CD4-positive, alpha-beta T cell (primary cell): ENCODE results near the gene PKD2. TPM values are rescaled to one million over a fixed set of nuclear protein-coding genes. Genes with fewer than 3 reads are reported as not detected.

ENCODE experiments used
- ATAC-seq: fragments of 200-7000 bp; cut with Tn5 transposase; one replicate; pipeline ENCODE4 v1.10.0; 2022; ENCODE audit warnings: mild to moderate bottlenecking; ENCODE audit not compliant: poor library complexity
- CTCF ChIA-PET: fragments of 350-600 bp; sonication (Branson Sonifier 250); formaldehyde crosslinking; loops from one replicate; lab custom pipeline; 2021; ENCODE audit warnings: antibody characterized with exemption, inconsistent platforms; lab: Charles Lee
- POLR2A ChIA-PET: fragments of 350-600 bp; sonication (Branson Sonifier 250); formaldehyde crosslinking; loops from one replicate; lab custom pipeline; 2021; ENCODE audit warnings: antibody characterized with exemption, inconsistent platforms; lab: Charles Lee
- DNase-seq, 14 experiments: peaks; one replicate each; pipeline ENCODE4 v3.0.0-alpha.2; 2013 to 2020; ENCODE audit warnings: mixed read lengths in 2 of 14
- H3K27ac ChIP-seq, 2 donors: one replicate each; pipeline versions ENCODE4 v1.5.1 to v1.7.0; 2013; ENCODE audit warnings: low read length in 2 of 2, low read depth in 1 of 2, mild to moderate bottlenecking in 1 of 2
- H3K27me3 ChIP-seq, 2 experiments: 1 replicate in 1 of 2; 2 replicates in 1 of 2; pipeline versions ENCODE4 v1.6.1 to v1.7.0; 2013; ENCODE audit warnings: low read length in 2 of 2, control low read depth in 1 of 2, mild to moderate bottlenecking in 1 of 2, moderate library complexity in 1 of 2; ENCODE audit not compliant: insufficient read depth in 2 of 2, control insufficient read depth in 1 of 2
- H3K36me3 ChIP-seq: one replicate; pipeline ENCODE4 v1.6.1; 2013; ENCODE audit warnings: low read length, control low read depth; ENCODE audit not compliant: insufficient read depth
- H3K4me1 ChIP-seq: one replicate; pipeline ENCODE4 v1.6.1; 2013; ENCODE audit warnings: low read length, control low read depth; ENCODE audit not compliant: insufficient read depth
- H3K4me3 ChIP-seq: one replicate; pipeline ENCODE4 v1.5.1; 2013; ENCODE audit warnings: mild to moderate bottlenecking, low read length, moderate library complexity
- H3K9me3 ChIP-seq, 2 experiments: 1 replicate in 1 of 2; 2 replicates in 1 of 2; pipeline versions ENCODE4 v1.6.1 to v1.7.0; 2013; ENCODE audit warnings: low read length in 2 of 2, mild to moderate bottlenecking in 2 of 2, control low read depth in 1 of 2, moderate library complexity in 1 of 2; ENCODE audit not compliant: control insufficient read depth in 1 of 2, insufficient read depth in 1 of 2
- H3K27ac Mint-ChIP-seq: one replicate; pipeline ENCODE4 v1.8.0; 2020; ENCODE audit warnings: mixed read lengths
- H3K27me3 Mint-ChIP-seq: one replicate; pipeline ENCODE4 v1.8.0; 2021; ENCODE audit warnings: mixed read lengths
- H3K36me3 Mint-ChIP-seq: one replicate; pipeline ENCODE4 v1.8.0; 2021; ENCODE audit warnings: low read depth, mixed read lengths
- H3K4me1 Mint-ChIP-seq: one replicate; pipeline ENCODE4 v1.8.0; 2021; ENCODE audit warnings: low read depth, mixed read lengths
- H3K4me3 Mint-ChIP-seq: one replicate; pipeline ENCODE4 v1.8.0; 2020; ENCODE audit warnings: mild to moderate bottlenecking, mixed read lengths
- H3K9me3 Mint-ChIP-seq: one replicate; pipeline ENCODE4 v1.8.0; 2020; ENCODE audit warnings: mixed read lengths
- CTCF ChIP-seq: fragments of 200-600 bp; IDR thresholded peaks from one replicate; pipeline ENCODE4 v1.8.0; 2022; ENCODE audit warnings: antibody characterized with exemption, mild to moderate bottlenecking
- intact Hi-C, 2 experiments: fragments of 100-400 bp; cut with DNase I in 1 of 2; cut with micrococcal nuclease in 1 of 2; formaldehyde crosslinking; loops; one replicate each; pipeline versions ENCODE4 v1.15.1 to v1.9.0; 2023 to 2025; cut with DNase I, micrococcal nuclease
- total RNA-seq, 174 experiments: library from RNA in 2 of 174; stranded (reverse) in 2 of 174; gene quantifications; one replicate each; pipeline ENCODE4 v1.2.3 and lab custom pipeline; 2021 to 2026

PKD2 gene
- total RNA-seq, 2 experiments from 2014 or later: 4.1 to 4.3 TPM

- ChIA-PET POLR2A (interaction anchor here (0.7 kb wide), 1 partner anchor 1255 kb away, joined by 3 read pairs; no protein-coding TSS in a partner anchor), CTCF (no interaction called here)
- Histone ChIP-seq H3K4me3 (no peak overlapping the region), H3K36me3 (no peaks in the 10 kb centered on the region), H3K9me3 (no peaks in the 10 kb centered on the region), H3K4me1 (no peaks in the 10 kb centered on the region), H3K27me3 (no peaks in the 10 kb centered on the region), H3K27ac (no peak overlapping the region)
- Mint-ChIP-seq H3K36me3 (no peaks in the 10 kb centered on the region), H3K27ac (no peak overlapping the region), H3K27me3 (no peaks in the 10 kb centered on the region), H3K9me3 (no peaks in the 10 kb centered on the region), H3K4me1 (no peaks in the 10 kb centered on the region), H3K4me3 (no peak overlapping the region)
- no peak for ATAC-seq
- intact Hi-C loops: no loop called here
- TF ChIP-seq CTCF: no peak
- no peak for DNase-seq
Observed at GRCh38 chr4:88109123-88109881, 101.9 kb downstream of the PKD2 start.

GRCh38 chr4:88110826-88111225, 103.4 kb downstream of the PKD2 start:
- Mint-ChIP-seq H3K36me3 (no peaks in the 10 kb centered on the region), H3K27me3 (no peaks in the 10 kb centered on the region), H3K27ac (no peak overlapping the region), H3K9me3 (no peaks in the 10 kb centered on the region), H3K4me3 (no peak overlapping the region), H3K4me1 (no peaks in the 10 kb centered on the region)
- ATAC-seq: no peak
- H3K27ac ChIP-seq: no peak overlapping the region
- intact Hi-C loops: no loop called here
- no peak overlapping the region for H3K4me3 ChIP-seq
- DNase-seq: no peak
- H3K4me1 ChIP-seq: no peaks in the 10 kb centered on the region
- POLR2A ChIA-PET: interaction anchor here (0.6 kb wide), 1 partner anchor 464 kb away, joined by 3 read pairs; no protein-coding TSS in a partner anchor
- CTCF ChIA-PET: interaction anchor here (0.6 to 0.7 kb wide), 2 partner anchors 24 to 768 kb away, joined by 3 read pairs; no protein-coding TSS in a partner anchor
- H3K9me3 ChIP-seq: no peaks in the 10 kb centered on the region
- no peaks in the 10 kb centered on the region for H3K27me3 ChIP-seq
- no peaks in the 10 kb centered on the region for H3K36me3 ChIP-seq
- no peak for TF ChIP-seq CTCF

DNA sequence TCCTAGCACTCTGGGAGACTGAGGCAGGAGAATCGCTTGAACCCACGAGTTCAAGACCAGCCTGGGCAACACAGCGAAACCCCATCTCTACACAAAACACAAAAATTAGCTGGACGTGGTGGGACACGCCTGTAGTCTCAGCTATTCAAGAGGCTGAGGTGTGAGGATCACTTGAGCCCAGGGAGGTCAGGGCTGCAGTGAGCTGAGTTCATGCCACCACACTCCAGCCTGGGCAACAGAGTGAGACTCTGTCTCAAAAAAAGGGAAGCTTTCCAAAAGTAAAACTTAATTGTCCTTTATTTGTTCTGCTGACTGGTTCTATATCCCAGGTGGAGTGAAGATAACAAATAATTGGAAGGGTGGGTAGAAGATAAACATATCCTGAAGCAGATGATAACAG, 105.4 kb downstream of the PKD2 start:
- H3K36me3 Mint-ChIP-seq: no peaks in the 10 kb centered on the region
- no peaks in the 10 kb centered on the region for H3K4me1 Mint-ChIP-seq
- CTCF ChIA-PET: no interaction called here

More for the DNA sequence above, 105.4 kb downstream of the PKD2 start:
- no peaks in the 10 kb centered on the region for H3K36me3 ChIP-seq
- no peaks in the 10 kb centered on the region for H3K27me3 Mint-ChIP-seq
- H3K27me3 ChIP-seq: no peaks in the 10 kb centered on the region
- no peak for DNase-seq
- intact Hi-C loops: no loop called here
- no peak for TF ChIP-seq CTCF
- H3K9me3 Mint-ChIP-seq: peaks cover 2% of the 10 kb centered on the region
- POLR2A ChIA-PET: no interaction called here
- no peak overlapping the region for H3K4me3 Mint-ChIP-seq
- no peak for ATAC-seq
- no peak overlapping the region for H3K27ac ChIP-seq
- H3K27ac Mint-ChIP-seq: no peak overlapping the region
- H3K4me3 ChIP-seq: no peak overlapping the region
- no peaks in the 10 kb centered on the region for H3K9me3 ChIP-seq
- no peaks in the 10 kb centered on the region for H3K4me1 ChIP-seq
